ENCODE measurements around the gene PLK3. TPM values are rescaled to one million over a fixed set of nuclear protein-coding genes. Genes with fewer than 3 reads are reported as not detected.
"Not testable (repeated sequence)": the region's sequence is repeated elsewhere in the genome, so short reads cannot be mapped to it uniquely, and the experiment has no call there.

PLK3 gene
- polyA plus RNA-seq, 3 donors = 5.9 to 8.0 (median 7.7) TPM

- DNase-seq (ENCODE audit: extremely low read depth in 1 of 11, low read depth in 9 of 11, low spot score in 4 of 11) = not testable (repeated sequence)
Observed at GRCh38 chr1:44838294-44838693, 38.1 kb downstream of the PLK3 start.

DNA sequence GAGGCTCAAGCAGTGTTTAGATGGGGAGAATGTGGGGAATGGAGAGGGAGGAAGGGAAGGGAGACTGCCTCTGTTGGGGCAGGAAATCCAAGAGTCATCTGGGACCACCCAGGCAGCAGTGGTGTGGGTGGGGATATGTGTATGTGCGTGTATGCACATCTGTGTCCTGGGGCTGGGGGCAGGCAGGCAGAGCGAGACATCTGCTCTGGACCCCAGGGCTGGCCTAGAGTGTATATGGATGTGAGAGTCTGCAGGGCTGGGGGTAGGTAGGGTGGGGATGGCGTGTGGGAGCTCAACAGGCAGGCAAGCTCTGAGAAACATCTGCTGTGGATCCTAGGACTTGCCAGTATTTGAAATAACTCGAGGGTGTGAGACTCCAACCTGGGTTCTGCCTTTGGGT, 39.4 kb downstream of the PLK3 start:
- DNase-seq (ENCODE audit: extremely low read depth in 1 of 11, low read depth in 9 of 11, low spot score in 4 of 11) = no peak

DNA sequence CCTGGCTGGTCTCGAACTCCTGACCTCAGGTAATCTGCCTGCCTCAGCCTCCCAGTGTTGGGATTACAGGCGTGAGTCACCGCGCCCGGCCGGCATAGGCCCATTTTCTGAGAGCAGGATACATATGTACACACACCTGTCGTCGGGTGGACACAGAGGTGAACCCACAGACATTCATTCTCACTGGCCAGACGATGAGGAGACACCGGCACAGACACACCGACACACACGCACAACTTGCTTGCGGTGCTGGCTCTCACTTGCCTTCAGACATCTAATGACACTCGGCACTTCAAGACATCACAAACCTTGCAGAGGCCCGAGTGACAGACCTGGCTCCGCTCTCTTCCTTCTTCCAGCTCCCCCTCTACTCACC, 42.3 kb downstream of the PLK3 start:
- no peak for DNase-seq (ENCODE audit: extremely low read depth in 1 of 11, low read depth in 9 of 11, low spot score in 4 of 11)

DNA sequence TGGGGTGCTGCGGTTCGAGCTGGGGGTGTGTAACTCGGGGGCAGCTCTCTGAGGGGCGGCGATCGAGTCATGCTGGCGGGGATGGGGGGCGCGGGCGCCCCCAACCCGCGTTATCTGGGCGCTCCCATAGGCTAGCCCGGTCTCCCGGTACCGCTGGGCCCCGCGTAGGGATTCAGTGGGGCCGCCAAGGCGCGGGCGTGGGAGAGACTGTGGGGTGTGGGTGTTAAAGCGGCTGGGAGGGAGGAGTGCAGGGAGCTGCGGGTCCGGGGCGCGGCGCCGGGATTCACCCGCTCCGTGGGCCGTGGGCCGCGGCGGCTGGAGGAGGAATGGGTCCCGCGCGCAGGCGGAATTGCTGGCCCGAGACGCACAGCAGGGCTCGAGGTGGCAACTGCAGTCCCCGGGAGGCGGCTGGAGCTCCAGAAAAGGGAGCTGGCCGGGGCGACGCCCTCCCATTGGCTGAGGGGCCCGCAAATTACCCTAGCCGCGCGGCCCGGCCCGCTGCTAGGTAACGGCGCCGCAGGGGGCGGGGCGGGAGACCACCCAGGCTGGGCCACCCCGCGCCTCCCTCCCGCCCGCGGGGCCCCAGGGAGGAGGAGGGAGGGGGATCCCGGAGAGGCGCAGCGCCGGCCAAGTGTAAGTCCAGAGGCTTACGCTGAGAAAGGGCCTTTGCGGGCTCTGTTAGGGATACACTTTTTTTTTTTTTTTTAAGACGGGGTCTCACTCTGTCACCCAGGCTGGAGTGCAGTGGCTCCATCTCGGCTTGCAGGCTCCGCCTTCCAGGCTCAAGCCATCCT, 42.9 kb downstream of the PLK3 start, which contains the start of gene PTCH2:
PTCH2 (minus strand) TSS at position 392 of the 794 bp plus-strand sequence; CDS start at position 71, 321 bp downstream.
- peak; percentile 66 to 89 (median 84) for DNase-seq (ENCODE audit: extremely low read depth in 1 of 11, low read depth in 9 of 11, low spot score in 4 of 11)

- DNase-seq (ENCODE audit: extremely low read depth in 1 of 11, low read depth in 9 of 11, low spot score in 4 of 11) = no peak
Observed at GRCh38 chr1:44846985-44847384, 46.8 kb downstream of the PLK3 start.

- DNase-seq (ENCODE audit: extremely low read depth in 1 of 11, low read depth in 9 of 11, low spot score in 4 of 11) = no peak
Observed at GRCh38 chr1:44847845-44848244, 47.7 kb downstream of the PLK3 start.

DNA sequence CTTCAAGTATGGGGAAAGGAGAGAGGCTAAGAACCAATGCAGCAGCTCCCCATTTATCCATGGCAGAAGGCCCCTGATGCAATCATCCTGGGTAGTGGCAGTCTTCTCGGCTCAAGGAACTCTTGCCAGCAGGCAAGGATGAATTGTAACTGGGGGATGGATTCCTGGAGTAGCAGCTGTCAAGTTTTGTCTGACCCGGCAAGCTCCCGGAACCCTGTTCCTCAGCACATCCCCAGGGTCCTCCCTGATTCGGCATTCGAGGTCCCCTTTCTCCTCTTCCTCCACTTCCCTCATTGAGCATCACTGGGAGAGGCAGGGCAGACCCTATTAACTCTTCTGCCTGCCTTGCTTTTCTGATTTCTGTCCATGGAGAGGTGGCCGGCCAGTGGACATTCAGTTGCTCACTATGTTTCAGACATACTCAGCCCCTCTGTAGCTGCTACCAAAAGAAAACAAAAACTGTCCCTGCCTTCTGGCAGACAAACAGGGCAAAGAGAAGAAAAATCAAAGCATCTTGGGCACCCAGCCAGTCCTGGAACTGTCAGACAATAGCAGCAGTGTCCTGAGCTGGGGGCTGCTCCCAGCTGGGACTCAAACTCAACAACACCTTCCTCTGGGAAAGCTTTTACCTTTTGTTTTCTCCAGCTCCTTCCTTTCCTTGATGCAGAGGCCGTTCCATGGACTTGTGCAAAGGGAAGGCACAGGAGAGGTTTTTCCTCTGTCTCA, 48.4 kb downstream of the PLK3 start:
- DNase-seq (ENCODE audit: extremely low read depth in 1 of 11, low read depth in 9 of 11, low spot score in 4 of 11) = no peak

DNA sequence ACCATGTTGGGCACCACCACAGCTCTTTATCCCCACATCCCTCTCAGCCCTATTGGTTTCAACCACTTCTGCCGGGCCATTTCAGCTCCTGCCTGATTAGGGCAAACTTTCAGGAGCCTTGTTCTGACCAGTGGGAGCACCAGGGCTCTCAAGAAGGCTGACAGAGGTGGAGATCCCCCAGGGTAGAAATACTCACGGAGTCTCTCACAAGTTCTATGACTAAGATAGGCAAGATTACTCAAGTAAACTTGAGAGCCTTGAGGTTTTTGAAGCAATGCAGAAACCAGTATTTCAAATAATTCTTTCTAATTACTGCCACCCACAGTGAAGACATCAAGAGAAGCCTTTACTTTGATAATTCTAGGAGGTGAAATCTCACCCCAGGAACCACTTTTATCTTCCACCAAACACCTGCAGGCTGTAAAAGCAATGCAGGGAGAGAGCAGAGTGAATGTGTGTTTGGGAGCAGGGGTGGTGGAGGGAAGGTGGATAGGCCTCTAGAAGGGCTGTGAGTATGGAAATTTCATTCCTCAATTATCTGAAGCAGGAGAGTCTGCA, 49.5 kb downstream of the PLK3 start:
- no peak for DNase-seq (ENCODE audit: extremely low read depth in 1 of 11, low read depth in 9 of 11, low spot score in 4 of 11)

DNA sequence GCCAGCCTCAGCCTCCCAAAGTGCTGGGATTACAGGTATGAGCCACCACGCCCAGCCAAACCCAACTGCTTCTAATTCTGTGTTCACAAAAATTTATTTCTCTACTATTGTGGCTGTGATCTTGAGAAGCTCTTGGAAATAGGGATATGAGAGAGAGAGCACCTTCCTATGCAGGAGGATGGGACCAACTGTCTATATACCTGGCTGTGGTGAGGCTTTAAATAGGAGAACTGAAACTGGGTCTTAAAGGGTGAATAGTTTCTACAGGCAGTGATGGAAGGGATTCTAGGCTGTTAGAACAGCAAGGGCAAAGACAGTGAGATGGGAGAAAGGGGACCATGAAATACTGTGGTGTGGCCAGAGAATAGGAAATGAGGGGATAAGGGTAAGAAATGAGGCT, 51.1 kb downstream of the PLK3 start:
- no peak for DNase-seq (ENCODE audit: extremely low read depth in 1 of 11, low read depth in 9 of 11, low spot score in 4 of 11)

- DNase-seq (ENCODE audit: extremely low read depth in 1 of 11, low read depth in 9 of 11, low spot score in 4 of 11) = no peak
Observed at GRCh38 chr1:44853201-44853600, 53.0 kb downstream of the PLK3 start.

DNA sequence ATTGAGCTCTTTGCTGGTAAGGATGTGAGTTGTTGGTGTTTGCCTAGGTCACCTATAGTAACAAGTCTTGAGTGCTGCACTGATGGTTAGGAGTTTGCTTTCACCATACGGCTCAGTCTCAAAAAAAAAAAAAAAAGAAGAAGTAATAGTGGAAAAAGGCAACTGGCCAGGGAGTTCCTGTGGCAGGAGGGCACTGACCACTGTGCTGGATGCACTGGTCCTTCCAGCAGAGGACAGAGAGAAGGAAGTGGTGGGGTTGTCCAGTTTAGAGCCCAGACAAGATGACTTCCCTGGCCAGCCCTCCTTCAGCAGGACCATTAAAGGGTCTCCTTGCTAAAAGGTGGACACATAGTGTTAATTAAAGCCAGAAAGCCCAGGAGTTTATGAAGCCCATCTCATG, 54.8 kb downstream of the PLK3 start:
- DNase-seq (ENCODE audit: extremely low read depth in 1 of 11, low read depth in 9 of 11, low spot score in 4 of 11) = no peak

Other genes with a start within 250 kb of the PLK3 start
- 10 to 100 TPM; 11.0 to 12.8 (median 12.1) TPM for gene TMEM53, start 125.9 kb upstream of the PLK3 start, polyA plus RNA-seq (ENCODE audit: insufficient read length in 3 of 3)
- 1 to 10 TPM; 6.0 to 8.8 (median 6.3) TPM for gene ARMH1, start 125.7 kb upstream of the PLK3 start, polyA plus RNA-seq (ENCODE audit: insufficient read length in 3 of 3)
- gene RNU5D-1, start 69.2 kb upstream of the PLK3 start, polyA plus RNA-seq (ENCODE audit: insufficient read length in 3 of 3) = not detected
- gene KIF2C, start 60.5 kb upstream of the PLK3 start, polyA plus RNA-seq (ENCODE audit: insufficient read length in 3 of 3) = 10 to 100 TPM; 22.7 to 32.6 (median 30.8) TPM
- gene RPS8, start 24.8 kb upstream of the PLK3 start, polyA plus RNA-seq (ENCODE audit: insufficient read length in 3 of 3) = 1,000 to 10,000 TPM; 2,233 to 2,482 (median 2,364) TPM
- gene BEST4, start 12.2 kb upstream of the PLK3 start, polyA plus RNA-seq (ENCODE audit: insufficient read length in 3 of 3) = under 1 TPM; 0.37 to 0.67 (median 0.65) TPM
- gene DYNLT4, start 7.0 kb downstream of the PLK3 start, polyA plus RNA-seq (ENCODE audit: insufficient read length in 3 of 3) = under 1 TPM in 2 of 3 donors, not detected in 1; 0.24 to 0.39 TPM
- 10 to 100 TPM; 12.7 to 25.7 (median 12.7) TPM for gene BTBD19, start 8.1 kb downstream of the PLK3 start, polyA plus RNA-seq (ENCODE audit: insufficient read length in 3 of 3)
- 1 to 10 TPM; 3.8 to 6.6 (median 5.5) TPM for gene PTCH2, start 42.9 kb downstream of the PLK3 start, polyA plus RNA-seq (ENCODE audit: insufficient read length in 3 of 3)
- gene EIF2B3, start 186.2 kb downstream of the PLK3 start, polyA plus RNA-seq (ENCODE audit: insufficient read length in 3 of 3) = 10 to 100 TPM; 28.2 to 34.5 (median 34.2) TPM
- 10 to 100 TPM; 32.2 to 35.2 (median 32.3) TPM for gene HECTD3, start 210.9 kb downstream of the PLK3 start, polyA plus RNA-seq (ENCODE audit: insufficient read length in 3 of 3)
- 100 to 1,000 TPM; 102 to 106 (median 105) TPM for gene UROD, start 211.9 kb downstream of the PLK3 start, polyA plus RNA-seq (ENCODE audit: insufficient read length in 3 of 3)

Measured in renal cortex interstitium (tissue), 11 donors.